Measurements from ENCODE around the gene OR10H4. TPM values are rescaled to one million over a fixed set of nuclear protein-coding genes. Genes with fewer than 3 reads are reported as not detected.

The OR10H4 gene
- total and polyA plus RNA-seq, 2 of the 4 experiments (the other 2 are of a cell fraction), result not detected

GRCh38 chr19:15926484-15926883, 22.3 kb upstream of the OR10H4 start:
- no peak overlapping the region for H4K5ac ChIP-seq (ENCODE audit: low read depth, low read length)
- no peak overlapping the region for H3K4me2 ChIP-seq (ENCODE audit: low read depth, low read length)
- ChIA-PET POLR2A (ENCODE audit: unreplicated experiment) (no interaction called here), CTCF (interaction anchor here (0.6 kb wide), 1 partner anchor 31 kb away, joined by 7 read pairs; no protein-coding TSS in a partner anchor)
- H3K36me3 ChIP-seq (ENCODE audit: control insufficient read depth, insufficient read depth, low read length), result no peaks in the 10 kb centered on the region
- H4K8ac ChIP-seq (ENCODE audit: low read depth in 2 of 2, low read length in 2 of 2), result no peak overlapping the region
- TF ChIP-seq BHLHE40 (IDR thresholded peaks at IDR 0.05; ENCODE audit: low read depth, low read length), result no peak
- TF ChIP-seq RAD21 (IDR thresholded peaks at IDR 0.05; ENCODE audit: low read length), result no peak
- no peak for TF ChIP-seq FOS (IDR thresholded peaks at IDR 0.05; ENCODE audit: low read depth, low read length)
- TF ChIP-seq MAZ (IDR thresholded peaks at IDR 0.05; ENCODE audit: borderline replicate concordance, low read depth, low read length), result no peak
- TF ChIP-seq, protein P1, sequence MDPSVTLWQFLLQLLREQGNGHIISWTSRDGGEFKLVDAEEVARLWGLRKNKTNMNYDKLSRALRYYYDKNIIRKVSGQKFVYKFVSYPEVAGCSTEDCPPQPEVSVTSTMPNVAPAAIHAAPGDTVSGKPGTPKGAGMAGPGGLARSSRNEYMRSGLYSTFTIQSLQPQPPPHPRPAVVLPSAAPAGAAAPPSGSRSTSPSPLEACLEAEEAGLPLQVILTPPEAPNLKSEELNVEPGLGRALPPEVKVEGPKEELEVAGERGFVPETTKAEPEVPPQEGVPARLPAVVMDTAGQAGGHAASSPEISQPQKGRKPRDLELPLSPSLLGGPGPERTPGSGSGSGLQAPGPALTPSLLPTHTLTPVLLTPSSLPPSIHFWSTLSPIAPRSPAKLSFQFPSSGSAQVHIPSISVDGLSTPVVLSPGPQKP (IDR thresholded peaks at IDR 0.05; ENCODE audit: borderline replicate concordance, low read depth, low read length), result no peak
- no peak for TF ChIP-seq CHD1 (IDR thresholded peaks at IDR 0.05; ENCODE audit: low read depth, low read length)
- no peak for TF ChIP-seq MAFK (IDR thresholded peaks at IDR 0.05; ENCODE audit: low read depth, low read length)
- TF ChIP-seq RCOR1 (IDR thresholded peaks at IDR 0.05; ENCODE audit: insufficient replicate concordance, low read length), result no peak
- no peak for TF ChIP-seq CTCF (conservative IDR thresholded peaks at IDR 0.05; ENCODE audit: low read depth, low read length)
- no peak overlapping the region for H3K27ac ChIP-seq (ENCODE audit: insufficient read depth, low read length)
- H3K23ac ChIP-seq (ENCODE audit: low read depth, low read length), result no peak overlapping the region
- in situ Hi-C loops (cut with MboI; ENCODE audit: low sequenced_read_pairs), result no loop called here
- dilution Hi-C loops (cut with HindIII; ENCODE audit: low sequenced_read_pairs, unreplicated experiment), result no loop called here
- H2BK120ac ChIP-seq (ENCODE audit: low read depth, low read length), result no peak overlapping the region
- no peak overlapping the region for H3K9ac ChIP-seq (ENCODE audit: low read depth, low read length)
- no peak overlapping the region for H2AFZ ChIP-seq (replicated peaks; ENCODE audit: low read length, poor library complexity)
- H2BK20ac ChIP-seq (ENCODE audit: low read depth, low read length), result no peak overlapping the region
- WGBS, 2 experiments (ENCODE audit: extremely low coverage in 2 of 2, insufficient read length in 1 of 2), result no CpG with 5 or more reads among the region's 1 CpG
- no peak overlapping the region for H3K56ac ChIP-seq (ENCODE audit: extremely low read depth, insufficient read depth, low read length)
- H4K20me1 ChIP-seq (ENCODE audit: insufficient read depth, low read length), result no peaks in the 10 kb centered on the region
- no peak overlapping the region for H3K18ac ChIP-seq (ENCODE audit: low read depth, low read length)
- no peak overlapping the region for H2BK5ac ChIP-seq (ENCODE audit: low read depth, low read length, poor library complexity, severe bottlenecking)
- no peak overlapping the region for H3K14ac ChIP-seq (replicated peaks; ENCODE audit: low read depth, low read length)
- no TSS peak for BruUV-seq (replicated peaks)
- no peaks in the 10 kb centered on the region for H3K4me1 ChIP-seq (ENCODE audit: control insufficient read depth, insufficient read depth, low read length)
- H2AK9ac ChIP-seq (replicated peaks; ENCODE audit: low read depth, low read length, poor library complexity), result no peak overlapping the region
- no peak overlapping the region for H2AK5ac ChIP-seq (ENCODE audit: low read depth, low read length)
- H2BK15ac ChIP-seq (ENCODE audit: low read depth, low read length), result no peak overlapping the region
- H3K9me3 ChIP-seq (ENCODE audit: control insufficient read depth, insufficient read depth, low read length), result peaks cover 22% of the 10 kb centered on the region
- H3K4me3 ChIP-seq (ENCODE audit: insufficient read depth, low read depth, low read length), result no peak overlapping the region
- H3K9me1 ChIP-seq (ENCODE audit: insufficient read depth, low read length), result no peaks in the 10 kb centered on the region
- ATAC-seq (ENCODE audit: low read depth), result no peak
- intact Hi-C loops (cut with micrococcal nuclease), result no loop called here
- H3K79me1 ChIP-seq (ENCODE audit: low read depth in 1 of 2, low read length in 2 of 2), result no peaks in the 10 kb centered on the region
- no peak for DNase-seq
- H3K27me3 ChIP-seq (ENCODE audit: control insufficient read depth, insufficient read depth, low read length), result no peaks in the 10 kb centered on the region
- no peak overlapping the region for H4K91ac ChIP-seq (ENCODE audit: insufficient read depth, low read depth, low read length)
- no peak overlapping the region for H3K4ac ChIP-seq (ENCODE audit: low read depth, low read length)
